GM19438 (cell line): ENCODE measurements around the gene ESPN.
"Not testable (repeated sequence)": the region's sequence is repeated elsewhere in the genome, so short reads cannot be mapped to it uniquely, and the experiment has no call there.

Source experiments
- ATAC-seq: cut with Tn5 transposase; IDR thresholded peaks from one replicate; pipeline ENCODE4 v1.9.1; 2021; ENCODE audit warnings: low read depth; ENCODE audit not compliant: unreplicated experiment

Gene ESPN, protein sequence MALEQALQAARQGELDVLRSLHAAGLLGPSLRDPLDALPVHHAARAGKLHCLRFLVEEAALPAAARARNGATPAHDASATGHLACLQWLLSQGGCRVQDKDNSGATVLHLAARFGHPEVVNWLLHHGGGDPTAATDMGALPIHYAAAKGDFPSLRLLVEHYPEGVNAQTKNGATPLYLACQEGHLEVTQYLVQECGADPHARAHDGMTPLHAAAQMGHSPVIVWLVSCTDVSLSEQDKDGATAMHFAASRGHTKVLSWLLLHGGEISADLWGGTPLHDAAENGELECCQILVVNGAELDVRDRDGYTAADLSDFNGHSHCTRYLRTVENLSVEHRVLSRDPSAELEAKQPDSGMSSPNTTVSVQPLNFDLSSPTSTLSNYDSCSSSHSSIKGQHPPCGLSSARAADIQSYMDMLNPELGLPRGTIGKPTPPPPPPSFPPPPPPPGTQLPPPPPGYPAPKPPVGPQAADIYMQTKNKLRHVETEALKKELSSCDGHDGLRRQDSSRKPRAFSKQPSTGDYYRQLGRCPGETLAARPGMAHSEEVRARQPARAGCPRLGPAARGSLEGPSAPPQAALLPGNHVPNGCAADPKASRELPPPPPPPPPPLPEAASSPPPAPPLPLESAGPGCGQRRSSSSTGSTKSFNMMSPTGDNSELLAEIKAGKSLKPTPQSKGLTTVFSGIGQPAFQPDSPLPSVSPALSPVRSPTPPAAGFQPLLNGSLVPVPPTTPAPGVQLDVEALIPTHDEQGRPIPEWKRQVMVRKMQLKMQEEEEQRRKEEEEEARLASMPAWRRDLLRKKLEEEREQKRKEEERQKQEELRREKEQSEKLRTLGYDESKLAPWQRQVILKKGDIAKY

DNA sequence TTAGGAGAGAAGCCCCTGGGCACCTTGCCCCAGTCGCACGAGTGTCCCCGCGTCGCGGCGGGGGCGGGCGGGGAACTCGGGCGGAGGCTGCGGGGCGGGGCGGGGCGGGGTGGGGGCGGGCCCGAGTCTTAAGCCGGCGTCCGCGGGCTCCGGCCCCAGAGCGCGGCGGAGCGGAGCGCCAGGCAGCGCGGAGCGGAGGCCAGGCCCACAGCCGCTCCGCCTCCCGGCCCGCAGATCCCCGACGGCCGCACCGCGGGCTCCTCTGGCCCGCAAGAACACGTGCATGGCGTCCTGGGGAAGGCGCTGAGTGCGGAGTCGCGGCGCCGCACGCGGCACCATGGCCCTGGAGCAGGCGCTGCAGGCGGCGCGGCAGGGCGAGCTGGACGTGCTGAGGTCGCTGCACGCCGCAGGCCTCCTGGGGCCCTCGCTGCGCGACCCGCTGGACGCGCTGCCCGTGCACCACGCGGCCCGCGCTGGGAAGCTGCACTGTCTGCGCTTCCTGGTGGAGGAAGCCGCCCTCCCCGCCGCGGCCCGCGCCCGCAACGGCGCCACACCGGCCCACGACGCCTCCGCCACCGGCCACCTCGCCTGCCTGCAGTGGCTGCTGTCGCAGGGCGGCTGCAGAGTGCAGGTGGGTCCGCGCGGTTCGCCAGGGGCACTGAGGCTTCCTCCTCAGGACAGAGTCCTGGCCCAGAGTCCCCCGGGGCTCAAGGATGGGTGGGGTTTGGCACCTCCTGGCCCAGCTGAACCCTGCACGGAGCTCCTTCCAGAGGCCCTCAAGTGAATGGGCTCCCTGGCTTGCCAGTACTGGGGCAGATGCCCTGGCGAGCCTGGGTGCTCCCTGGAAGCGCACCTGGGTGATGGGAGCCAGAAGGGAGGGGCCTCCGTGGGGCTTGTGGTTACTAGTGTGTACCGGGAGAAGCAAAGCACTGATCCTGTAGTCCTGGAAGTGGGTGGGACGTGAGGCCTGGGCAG is at the start of gene ESPN:
Gene ESPN, plus strand, starts transcription at position 158 of the 975 bp plus-strand sequence. Its CDS starts 180 bp downstream, at position 338.
- no peak for ATAC-seq

GRCh38 chr1:6378096-6378746 is 46.4 kb upstream of the ESPN start:
- ATAC-seq: no peak

GRCh38 chr1:6380037-6380436 is 44.5 kb upstream of the ESPN start:
- no peak for ATAC-seq

DNA sequence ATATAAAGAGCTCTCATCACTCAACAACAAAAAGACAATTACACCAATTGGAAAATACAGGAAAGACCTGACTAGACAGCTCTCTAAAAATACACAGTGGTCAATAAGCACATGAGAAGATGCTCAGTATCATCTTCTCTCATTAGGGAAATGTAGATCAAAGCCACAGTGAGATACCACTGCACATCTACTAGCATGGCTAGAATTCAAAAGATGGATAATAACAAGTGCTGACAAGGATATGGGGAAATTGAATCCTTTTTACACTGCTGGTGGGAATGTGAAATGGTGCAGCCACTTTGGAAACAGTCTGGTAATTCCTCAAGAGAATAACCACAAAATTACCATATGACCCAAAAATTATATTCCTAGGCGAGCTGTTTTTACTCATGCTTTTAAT is 40.4 kb upstream of the ESPN start:
- ATAC-seq: no peak

DNA sequence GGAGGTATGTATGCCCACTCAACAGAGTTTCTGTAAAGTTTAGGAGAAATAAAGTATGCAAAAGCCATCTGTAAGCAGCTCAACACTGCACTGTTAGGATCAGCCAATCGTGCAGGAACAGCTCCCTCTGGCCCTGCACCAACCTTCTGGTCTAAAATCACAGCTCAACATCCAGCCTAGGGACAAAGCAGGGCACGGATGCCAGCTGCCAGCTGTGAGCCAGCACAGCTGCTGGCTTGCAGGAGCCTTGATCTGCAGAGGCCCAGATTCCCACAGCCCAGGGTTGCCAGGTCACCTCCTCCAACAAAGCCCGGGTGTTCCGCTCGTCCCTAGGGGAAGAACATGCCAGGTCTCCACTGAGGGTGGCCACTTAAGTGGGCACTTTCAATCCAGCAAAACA is 39.6 kb upstream of the ESPN start:
- ATAC-seq: no peak

GRCh38 chr1:6385488-6386191 is 38.9 kb upstream of the ESPN start:
- no peak for ATAC-seq

DNA sequence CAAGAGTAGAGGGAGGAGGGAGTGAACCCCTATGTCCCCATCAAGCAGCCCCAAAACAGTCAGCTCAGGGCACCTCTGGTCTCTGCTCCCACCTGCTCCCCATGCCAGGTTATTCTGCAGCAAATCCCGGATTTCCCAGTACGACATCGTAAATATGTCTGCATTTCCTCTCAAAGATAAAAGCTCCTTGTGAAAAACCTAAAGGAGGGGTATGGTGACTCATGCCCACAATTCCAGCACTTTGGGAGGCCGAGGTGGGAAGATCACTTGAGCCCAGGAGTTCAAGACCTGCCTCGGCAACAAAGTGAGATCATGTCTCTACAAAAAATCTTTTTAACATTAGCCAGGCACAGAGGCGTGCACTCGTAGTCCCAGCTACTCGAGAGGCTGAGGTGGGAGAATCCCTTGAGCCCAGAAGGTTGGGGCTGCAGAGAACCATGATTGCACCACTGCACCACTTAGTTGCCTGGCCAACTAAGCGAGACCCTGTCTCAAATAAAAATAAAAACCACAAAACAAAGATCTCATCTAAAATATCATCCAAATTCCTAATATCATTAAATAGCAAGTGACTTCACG is 38.1 kb upstream of the ESPN start:
- ATAC-seq: no peak

- ATAC-seq: no peak
Measured at GRCh38 chr1:6389971-6390370, 34.6 kb upstream of the ESPN start.

GRCh38 chr1:6391951-6392808 is 32.4 kb upstream of the ESPN start:
- ATAC-seq: peak; percentile 1

- ATAC-seq: peak; percentile 6
Measured at GRCh38 chr1:6392809-6393399, 31.7 kb upstream of the ESPN start.

DNA sequence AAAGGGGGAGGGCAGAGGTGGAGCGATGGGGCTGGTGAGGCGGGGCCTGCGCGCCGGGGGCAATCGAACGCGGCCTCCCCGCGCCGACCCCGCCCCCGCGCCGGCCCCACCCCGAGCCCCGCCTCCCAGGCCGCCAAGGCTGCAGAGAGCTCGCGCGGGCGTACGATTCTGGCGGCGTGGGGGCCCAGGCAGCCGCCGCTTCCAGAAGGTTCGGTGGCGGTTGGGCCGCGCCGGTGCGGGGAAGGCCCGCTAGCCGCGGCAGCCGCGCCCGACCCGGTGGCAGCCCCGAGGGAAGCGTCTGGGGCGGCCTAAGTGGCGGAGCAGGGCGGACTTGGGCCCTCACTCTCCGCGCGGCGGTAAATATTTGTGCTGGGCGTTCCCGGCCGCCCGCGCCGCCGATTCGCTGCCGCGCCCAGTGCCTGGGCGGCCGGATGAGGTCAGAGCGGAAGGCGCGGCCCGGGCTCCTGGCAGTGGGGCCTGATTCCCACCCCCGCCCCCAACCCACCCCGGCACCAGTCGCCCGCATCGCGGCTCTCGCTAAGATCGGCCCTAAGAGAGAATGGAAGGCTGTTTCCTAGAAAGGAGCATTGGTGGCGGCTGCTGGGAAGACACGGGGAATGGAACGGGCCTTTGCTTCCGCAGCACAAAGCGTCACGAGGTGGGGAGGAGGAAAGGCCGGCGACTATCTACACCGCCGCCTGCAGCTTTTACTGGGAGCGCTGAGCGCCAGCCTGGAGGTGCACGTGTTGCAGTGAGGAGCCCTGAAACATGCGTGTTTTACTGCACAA is 31.0 kb upstream of the ESPN start, which contains the start of gene ACOT7:
Gene ACOT7, minus strand, starts transcription at position 368 of the 788 bp plus-strand sequence. CDS start 368 bp downstream, outside the sequence.
- peak; percentile 68 for ATAC-seq

- ATAC-seq: not testable (repeated sequence)
Measured at GRCh38 chr1:6395130-6395529, 29.4 kb upstream of the ESPN start.

- ATAC-seq: not testable (repeated sequence)
Measured at GRCh38 chr1:6395781-6396244, 28.8 kb upstream of the ESPN start.

DNA sequence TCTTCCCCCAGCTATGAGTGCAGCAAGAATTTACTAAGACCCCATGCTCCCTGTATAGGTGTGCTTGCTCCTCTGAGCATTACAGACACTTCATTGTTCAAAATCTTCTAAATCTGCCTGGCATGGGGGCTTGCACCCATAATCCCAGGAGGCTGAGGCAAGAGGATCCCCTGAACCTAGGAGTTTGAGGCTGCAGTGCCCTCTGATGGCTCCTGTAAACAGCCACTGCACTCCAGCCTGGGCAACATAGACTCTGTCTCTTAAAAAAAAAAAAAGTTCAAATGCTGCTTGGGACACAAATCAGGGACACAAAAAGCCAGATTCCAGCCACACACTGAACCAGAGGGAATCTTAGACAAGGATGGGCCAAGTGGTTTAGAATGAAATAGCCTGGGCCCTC is 27.6 kb upstream of the ESPN start:
- no peak for ATAC-seq

DNA sequence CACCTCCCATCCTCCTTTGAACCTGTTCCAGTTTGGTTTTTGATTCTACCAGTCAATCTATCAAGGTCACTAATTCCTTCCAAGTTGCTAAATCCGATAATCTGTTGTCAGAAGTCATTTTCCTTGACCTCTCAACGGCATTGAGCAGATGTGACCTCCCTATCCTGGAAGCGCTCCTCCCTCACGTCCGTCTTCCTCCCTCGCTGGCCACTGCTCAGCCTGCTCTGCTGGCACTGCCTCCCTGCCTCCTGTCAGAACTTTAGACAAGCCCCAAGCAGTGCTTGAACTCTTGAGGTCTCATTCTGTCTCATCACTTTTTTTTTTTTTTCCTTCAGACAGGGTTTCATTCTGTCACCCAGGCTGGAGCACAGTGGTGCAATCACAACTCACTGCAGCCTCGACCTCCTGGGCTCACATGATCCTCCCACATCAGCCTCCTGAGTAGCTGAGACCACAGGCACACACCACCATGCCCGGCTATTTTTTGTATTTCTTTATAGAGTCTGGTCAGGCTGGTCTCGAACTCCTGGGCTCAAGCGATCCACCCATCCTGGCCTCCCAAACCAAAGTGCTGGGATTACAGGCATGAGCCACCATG is 26.6 kb upstream of the ESPN start:
- ATAC-seq: no peak

- ATAC-seq: no peak
Measured at GRCh38 chr1:6399294-6399693, 25.3 kb upstream of the ESPN start.
